Adrenal gland (tissue), 5 donors: ENCODE data around the gene GRM5.

Experiments used
- POLR2A ChIP-seq, 2 donors: fragments of 450-650 bp; IDR thresholded peaks; one replicate each; pipeline ENCODE4 v1.6.1; 2017; ENCODE audit warnings: antibody characterized with exemption in 2 of 2, mild to moderate bottlenecking in 2 of 2, moderate library complexity in 1 of 2
- TF ChIP-seq, protein P1 (sequence below), 6 experiments: fragments of 450-650 bp in 4 of 6; fragments of 200-600 bp in 2 of 6; sonication (generic) in 1 of 6; IDR thresholded peaks; 1 replicate in 5 of 6; 2 replicates in 1 of 6; pipeline versions ENCODE4 v1.5.1 to v1.8.0; 2016 to 2021; ENCODE audit warnings: antibody characterized with exemption in 6 of 6, mild to moderate bottlenecking in 2 of 6, moderate library complexity in 1 of 6
- donor health status: DM: no; HTN: no; CAD: no.

DNA sequence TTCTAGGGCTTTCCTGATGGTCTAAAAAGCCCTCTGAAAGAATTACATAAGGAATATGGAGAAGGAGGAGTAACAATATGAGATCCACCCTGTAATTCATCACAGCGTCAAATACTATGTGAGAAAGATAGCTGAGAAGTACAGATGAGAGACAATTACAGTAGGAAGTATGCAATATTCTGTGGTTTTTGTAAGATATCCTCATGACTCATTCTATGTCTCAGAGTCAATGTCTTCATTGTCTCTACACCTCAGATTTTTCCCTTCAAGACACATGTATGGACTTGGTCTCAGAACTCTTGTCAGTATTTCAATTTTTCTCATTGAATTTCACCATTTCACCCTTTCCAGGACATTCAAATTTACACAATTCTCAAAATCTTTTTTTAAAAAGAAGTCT lies 385.0 kb downstream of the GRM5 start:
- TF ChIP-seq, protein P1, sequence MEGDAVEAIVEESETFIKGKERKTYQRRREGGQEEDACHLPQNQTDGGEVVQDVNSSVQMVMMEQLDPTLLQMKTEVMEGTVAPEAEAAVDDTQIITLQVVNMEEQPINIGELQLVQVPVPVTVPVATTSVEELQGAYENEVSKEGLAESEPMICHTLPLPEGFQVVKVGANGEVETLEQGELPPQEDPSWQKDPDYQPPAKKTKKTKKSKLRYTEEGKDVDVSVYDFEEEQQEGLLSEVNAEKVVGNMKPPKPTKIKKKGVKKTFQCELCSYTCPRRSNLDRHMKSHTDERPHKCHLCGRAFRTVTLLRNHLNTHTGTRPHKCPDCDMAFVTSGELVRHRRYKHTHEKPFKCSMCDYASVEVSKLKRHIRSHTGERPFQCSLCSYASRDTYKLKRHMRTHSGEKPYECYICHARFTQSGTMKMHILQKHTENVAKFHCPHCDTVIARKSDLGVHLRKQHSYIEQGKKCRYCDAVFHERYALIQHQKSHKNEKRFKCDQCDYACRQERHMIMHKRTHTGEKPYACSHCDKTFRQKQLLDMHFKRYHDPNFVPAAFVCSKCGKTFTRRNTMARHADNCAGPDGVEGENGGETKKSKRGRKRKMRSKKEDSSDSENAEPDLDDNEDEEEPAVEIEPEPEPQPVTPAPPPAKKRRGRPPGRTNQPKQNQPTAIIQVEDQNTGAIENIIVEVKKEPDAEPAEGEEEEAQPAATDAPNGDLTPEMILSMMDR (IDR thresholded peaks at IDR 0.05): no peak
- no peak for TF ChIP-seq POLR2A (IDR thresholded peaks at IDR 0.05)
